K562 (cell line): ENCODE measurements around the gene GUCA1A. TPM values are rescaled to one million over a fixed set of nuclear protein-coding genes. Genes with fewer than 3 reads are reported as not detected.

Experiments used
- DACH1 ChIP-seq: fragments of 450-650 bp; IDR thresholded peaks from 2 replicates; pipeline ENCODE4 v1.6.1; 2018; ENCODE audit not compliant: partially characterized antibody
- DMBX1 ChIP-seq: fragments of 250-450 bp; sonication (Bioruptor Pico); IDR thresholded peaks from 2 replicates; pipeline ENCODE4 v1.8.0; 2022; ENCODE audit warnings: inconsistent platforms, mild to moderate bottlenecking, moderate library complexity, borderline replicate concordance
- EHMT2 ChIP-seq: fragments of 450-650 bp; IDR thresholded peaks from 2 replicates; pipeline ENCODE4 v1.6.1; 2018; ENCODE audit warnings: antibody characterized with exemption
- EP400 ChIP-seq: fragments of 450-650 bp; IDR thresholded peaks from 2 replicates; pipeline ENCODE4 v1.6.1; 2017; ENCODE audit warnings: antibody characterized with exemption, mild to moderate bottlenecking, moderate library complexity
- FOSL1 ChIP-seq: fragments of 200-800 bp; sonication (Bioruptor generic); conservative IDR thresholded peaks from 2 replicates; pipeline ENCODE4 v1.6.1; 2016; ENCODE audit warnings: missing genetic modification characterization, missing compliant biosample characterization
- JUND ChIP-seq, 2 experiments: IDR thresholded peaks; 2 replicates in 1 of 2; 3 replicates in 1 of 2; pipeline ENCODE4 v1.6.1; 2011; ENCODE audit warnings: borderline replicate concordance in 2 of 2, low read depth in 2 of 2, low read length in 2 of 2, improper control_type of control experiment in 1 of 2, missing biosample characterization in 1 of 2, missing genetic modification characterization in 1 of 2, missing genetic modification reagents in 1 of 2
- MLLT1 ChIP-seq, 2 experiments: fragments of 450-650 bp; IDR thresholded peaks; 2 replicates each; pipeline ENCODE4 v1.6.1; 2016
- MTA2 ChIP-seq: fragments of 450-650 bp; IDR thresholded peaks from 2 replicates; pipeline ENCODE4 v1.6.1; 2016; ENCODE audit warnings: low read depth
- NEUROD1 ChIP-seq: fragments of 150-350 bp; IDR thresholded peaks from 2 replicates; pipeline ENCODE4 v1.6.1; 2014; ENCODE audit warnings: borderline replicate concordance, low read length, low read depth; ENCODE audit not compliant: partially characterized antibody
- POLR2AphosphoS2 ChIP-seq: IDR thresholded peaks from 2 replicates; pipeline ENCODE4 v1.6.1; 2012; ENCODE audit warnings: low read length, improper control_type of control experiment
- RBM17 ChIP-seq: fragments of 200-400 bp; formaldehyde crosslinking; IDR thresholded peaks from 2 replicates; pipeline ENCODE4 v1.6.1; 2017; ENCODE audit warnings: low read depth, mild to moderate bottlenecking, low read length, borderline replicate concordance
- RNF219 ChIP-seq: fragments of 250-450 bp; sonication (Bioruptor Pico); IDR thresholded peaks from 2 replicates; pipeline ENCODE4 v1.5.0; 2022; ENCODE audit warnings: mild to moderate bottlenecking
- SMAD3 ChIP-seq: fragments of 450-650 bp; formaldehyde crosslinking; conservative IDR thresholded peaks from 2 replicates; pipeline ENCODE4 v1.4.0; 2020; ENCODE audit warnings: mild to moderate bottlenecking
- TEAD4 ChIP-seq, 2 experiments: sonication (generic) in 1 of 2; formaldehyde crosslinking in 1 of 2; IDR thresholded peaks; 2 replicates each; pipeline versions ENCODE4 v1.6.1 to v1.8.0; 2012 to 2022; ENCODE audit warnings: borderline replicate concordance in 1 of 2, inconsistent platforms in 1 of 2, low read length in 1 of 2, mild to moderate bottlenecking in 1 of 2, missing genetic modification reagents in 1 of 2
- ZNF431 ChIP-seq: sonication (generic); formaldehyde crosslinking; IDR thresholded peaks from 2 replicates; pipeline ENCODE4 v1.8.0; 2022; ENCODE audit warnings: mild to moderate bottlenecking, missing genetic modification reagents
- ZNF57 ChIP-seq: fragments of 450-650 bp; formaldehyde crosslinking; IDR thresholded peaks from 2 replicates; pipeline ENCODE4 v1.4.0; 2020; ENCODE audit warnings: mild to moderate bottlenecking, moderate library complexity
- ZZZ3 ChIP-seq: fragments of 450-650 bp; IDR thresholded peaks from 2 replicates; pipeline ENCODE4 v1.6.1; 2016; ENCODE audit warnings: antibody characterized with exemption, mild to moderate bottlenecking, moderate library complexity
- polyA plus RNA-seq, 8 experiments: library from polyadenylated mRNA; depleted of rRNA in 4 of 8; stranded (reverse) in 5 of 8; unstranded in 3 of 8; fragments of >200 nt; fragmentation: Nextera tagmentation in 2 of 8; fragmentation: Illumina TruSeq in 1 of 8; extraction: Ambion mirVana in 2 of 8; extraction: Trizol in 1 of 8; gene quantifications; 2 replicates each; pipeline versions ENCODE4 v1.2.1 to v1.2.3, GENCODE V29; 2011 to 2014; ENCODE audit warnings: inconsistent platforms in 1 of 8, missing spikeins in 1 of 8
- total RNA-seq, 7 experiments: library from RNA; depleted of rRNA in 6 of 7; stranded (reverse); fragments of >200 nt in 6 of 7; fragmentation: Illumina TruSeq in 2 of 7; extraction: Trizol in 2 of 7; gene quantifications; 2 replicates each; pipeline versions ENCODE4 v1.2.1 to v1.2.3, GENCODE V29; 2011 to 2021; ENCODE audit warnings: low replicate concordance in 1 of 7
- TF ChIP-seq, protein P1 (sequence below): fragments of 250-450 bp; sonication (Bioruptor Pico); IDR thresholded peaks from 2 replicates; pipeline ENCODE4 v1.8.0; 2022; ENCODE audit warnings: inconsistent platforms
- TF ChIP-seq, protein P2 (sequence below), 2 experiments: fragments of 450-650 bp in 1 of 2; sonication (generic) in 1 of 2; formaldehyde crosslinking in 1 of 2; IDR thresholded peaks in 1 of 2; conservative IDR thresholded peaks in 1 of 2; 2 replicates each; pipeline versions ENCODE4 v1.6.1 to v1.8.1; 2016 to 2023; ENCODE audit warnings: mild to moderate bottlenecking in 2 of 2, moderate library complexity in 2 of 2, inconsistent platforms in 1 of 2, missing genetic modification reagents in 1 of 2

The GUCA1A gene
- total and polyA plus RNA-seq, 9 of the 15 experiments (the other 6 are each of a cell fraction or from before 2014, with no cell fraction given): not detected

DNA sequence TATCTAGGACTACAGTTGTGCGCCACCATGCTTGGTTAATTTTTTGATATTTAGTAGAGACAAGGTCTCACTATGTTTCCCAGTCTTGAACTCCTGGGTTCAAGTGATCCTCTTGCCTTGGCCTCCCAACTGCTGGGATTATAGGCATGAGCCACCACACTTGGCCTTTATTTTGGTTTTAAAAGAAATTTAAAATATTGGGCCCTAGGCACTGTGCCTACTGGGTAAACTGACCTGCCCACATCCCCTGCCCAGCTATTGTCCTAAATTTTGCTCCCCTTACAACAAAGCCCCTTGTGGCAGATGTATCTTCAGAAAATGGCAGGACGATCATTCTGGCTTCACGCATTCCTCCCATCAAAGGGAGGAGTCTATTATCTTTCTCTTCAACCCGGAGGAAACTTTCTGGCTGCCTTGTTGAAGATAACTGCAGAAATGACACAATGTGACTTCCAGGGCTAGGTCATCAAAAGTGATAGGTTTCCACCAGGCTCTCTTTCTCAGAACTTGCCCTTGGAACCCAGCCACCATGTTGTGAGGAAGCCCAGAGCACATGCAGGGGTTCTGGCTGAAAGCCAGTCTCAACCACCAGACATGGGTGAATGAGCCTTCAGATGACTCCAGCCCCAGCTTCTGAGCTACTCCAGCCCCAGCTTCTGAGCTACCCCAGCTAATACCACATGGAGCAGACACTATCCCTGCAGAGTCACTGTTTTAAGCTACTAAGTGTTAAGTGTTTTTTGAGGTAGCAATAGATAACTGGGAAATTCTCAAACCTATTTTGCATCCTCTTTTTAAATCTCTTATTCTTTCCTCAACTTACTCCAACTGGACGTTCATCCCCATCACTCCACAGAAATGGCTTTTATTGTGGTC is 26.2 kb downstream of the GUCA1A start (continued):
- TF ChIP-seq, protein P1, sequence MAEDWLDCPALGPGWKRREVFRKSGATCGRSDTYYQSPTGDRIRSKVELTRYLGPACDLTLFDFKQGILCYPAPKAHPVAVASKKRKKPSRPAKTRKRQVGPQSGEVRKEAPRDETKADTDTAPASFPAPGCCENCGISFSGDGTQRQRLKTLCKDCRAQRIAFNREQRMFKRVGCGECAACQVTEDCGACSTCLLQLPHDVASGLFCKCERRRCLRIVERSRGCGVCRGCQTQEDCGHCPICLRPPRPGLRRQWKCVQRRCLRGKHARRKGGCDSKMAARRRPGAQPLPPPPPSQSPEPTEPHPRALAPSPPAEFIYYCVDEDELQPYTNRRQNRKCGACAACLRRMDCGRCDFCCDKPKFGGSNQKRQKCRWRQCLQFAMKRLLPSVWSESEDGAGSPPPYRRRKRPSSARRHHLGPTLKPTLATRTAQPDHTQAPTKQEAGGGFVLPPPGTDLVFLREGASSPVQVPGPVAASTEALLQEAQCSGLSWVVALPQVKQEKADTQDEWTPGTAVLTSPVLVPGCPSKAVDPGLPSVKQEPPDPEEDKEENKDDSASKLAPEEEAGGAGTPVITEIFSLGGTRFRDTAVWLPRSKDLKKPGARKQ: no peak
- TF ChIP-seq TEAD4 (IDR thresholded peaks at IDR 0.05; ENCODE audit: low read length) (peak; percentile 99), TEAD4 (CRISPR knock-in tag; IDR thresholded peaks at IDR 0.05; ENCODE audit: borderline replicate concordance) (no peak), ZZZ3 (0 out of 2 replicates have a peak, but pooled peaks have one; percentile 56), RNF219 (CRISPR knock-in tag) (no peak), DMBX1 (CRISPR knock-in tag) (peak; percentile 90), ZNF57 (CRISPR knock-in tag) (0 out of 2 replicates have a peak, but pooled peaks have one; percentile 23), SMAD3 (CRISPR knock-in tag) (no peak; the same call in 1 of the 2 replicates), JUND (IDR thresholded peaks at IDR 0.05; ENCODE audit: borderline replicate concordance, low read depth, low read length) (peak; percentile 86), JUND (tag; IDR thresholded peaks at IDR 0.05; ENCODE audit: borderline replicate concordance, low read depth, low read length) (peak; percentile 92; the same call in 2 of the 3 replicates), MTA2 (peak; percentile 98), EHMT2 (peak; percentile 96), RBM17 (no peak), NEUROD1 (peak; percentile 60), POLR2AphosphoS2 (0 out of 2 replicates have a peak, but pooled peaks have one; percentile 32), MLLT1 (IDR thresholded peaks at IDR 0.05) (peak in 1 of 2 experiments; percentile 89; a peak in 2 of 4 replicates), DACH1 (peak; percentile 67), FOSL1 (tag) (peak; percentile 71), ZNF431 (no peak), EP400 (peak; percentile 94)
- TF ChIP-seq, protein P2, sequence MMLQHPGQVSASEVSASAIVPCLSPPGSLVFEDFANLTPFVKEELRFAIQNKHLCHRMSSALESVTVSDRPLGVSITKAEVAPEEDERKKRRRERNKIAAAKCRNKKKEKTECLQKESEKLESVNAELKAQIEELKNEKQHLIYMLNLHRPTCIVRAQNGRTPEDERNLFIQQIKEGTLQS (IDR thresholded peaks at IDR 0.05): peak; percentile 90
- TF ChIP-seq, protein P2 (CRISPR knock-in tag; conservative IDR thresholded peaks at IDR 0.05): peak; percentile 87; the same call in 1 of the 2 replicates
